HL-60 (cell line): ENCODE results near the gene HNRNPC.

Experiments
- POLR2AphosphoS5 ChIP-seq: IDR thresholded peaks from 2 replicates; pipeline ENCODE4 v1.6.1; 2012; ENCODE audit warnings: low read depth
- SPI1 ChIP-seq: IDR thresholded peaks from 2 replicates; pipeline ENCODE4 v1.6.1; 2012; ENCODE audit warnings: low read depth, mild to moderate bottlenecking, borderline replicate concordance
- TF ChIP-seq, protein P1 (sequence below): IDR thresholded peaks from one replicate; pipeline ENCODE4 v1.5.1; 2011; ENCODE audit warnings: low read length, control low read depth, inconsistent platforms; ENCODE audit not compliant: insufficient read depth

- TF ChIP-seq, protein P1, sequence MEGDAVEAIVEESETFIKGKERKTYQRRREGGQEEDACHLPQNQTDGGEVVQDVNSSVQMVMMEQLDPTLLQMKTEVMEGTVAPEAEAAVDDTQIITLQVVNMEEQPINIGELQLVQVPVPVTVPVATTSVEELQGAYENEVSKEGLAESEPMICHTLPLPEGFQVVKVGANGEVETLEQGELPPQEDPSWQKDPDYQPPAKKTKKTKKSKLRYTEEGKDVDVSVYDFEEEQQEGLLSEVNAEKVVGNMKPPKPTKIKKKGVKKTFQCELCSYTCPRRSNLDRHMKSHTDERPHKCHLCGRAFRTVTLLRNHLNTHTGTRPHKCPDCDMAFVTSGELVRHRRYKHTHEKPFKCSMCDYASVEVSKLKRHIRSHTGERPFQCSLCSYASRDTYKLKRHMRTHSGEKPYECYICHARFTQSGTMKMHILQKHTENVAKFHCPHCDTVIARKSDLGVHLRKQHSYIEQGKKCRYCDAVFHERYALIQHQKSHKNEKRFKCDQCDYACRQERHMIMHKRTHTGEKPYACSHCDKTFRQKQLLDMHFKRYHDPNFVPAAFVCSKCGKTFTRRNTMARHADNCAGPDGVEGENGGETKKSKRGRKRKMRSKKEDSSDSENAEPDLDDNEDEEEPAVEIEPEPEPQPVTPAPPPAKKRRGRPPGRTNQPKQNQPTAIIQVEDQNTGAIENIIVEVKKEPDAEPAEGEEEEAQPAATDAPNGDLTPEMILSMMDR: no peak
- TF ChIP-seq POLR2AphosphoS5 (no peak), SPI1 (peak; percentile 54; the same call in 1 of the 2 replicates)
These were observed 48.2 kb upstream of the HNRNPC start for GRCh38 chr14:21317398-21317797.
